GM23248 (cell line): Measurements from ENCODE around the gene FAM151A.

Experiments
- EZH2 ChIP-seq: fragments of 200-600 bp; sonication (generic); IDR thresholded peaks from 2 replicates; pipeline ENCODE4 v1.6.1; 2018; ENCODE audit warnings: antibody characterized with exemption, mild to moderate bottlenecking; ENCODE audit not compliant: insufficient read depth, poor library complexity, severe bottlenecking
- EZH2phosphoT487 ChIP-seq: fragments of 200-600 bp; sonication (generic); IDR thresholded peaks from 2 replicates; pipeline ENCODE4 v1.6.1; 2018; ENCODE audit warnings: antibody characterized with exemption, moderate library complexity, mild to moderate bottlenecking, low read depth; ENCODE audit not compliant: insufficient read depth

DNA sequence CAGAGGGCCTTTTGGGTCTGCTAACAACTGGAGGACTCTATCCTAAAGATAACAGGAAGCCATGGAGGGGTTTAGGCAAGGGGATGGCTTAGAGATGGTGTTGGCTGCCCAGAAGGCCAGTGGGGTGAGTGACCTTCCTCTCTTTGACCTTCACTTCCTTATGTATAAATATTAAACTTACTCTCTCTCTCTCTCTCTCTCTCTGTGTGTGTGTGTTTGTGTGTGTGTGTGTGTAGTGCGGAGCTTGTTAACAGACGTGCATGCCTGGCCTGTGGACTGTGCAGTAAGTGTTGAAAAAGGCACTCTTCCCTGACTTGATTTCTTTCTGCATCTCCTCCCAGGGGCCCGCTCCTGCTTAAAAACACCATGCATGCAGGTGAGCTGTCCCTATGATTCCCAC lies 28.3 kb upstream of the FAM151A start:
- no peak for TF ChIP-seq EZH2
- TF ChIP-seq EZH2phosphoT487: no peak
